Endodermal cell (in vitro differentiated cells): Measurements from ENCODE around the gene GAL3ST3. TPM values are rescaled to one million over a fixed set of nuclear protein-coding genes. Genes with fewer than 3 reads are reported as not detected.

Source experiments
- DNase-seq: peaks from one replicate; pipeline ENCODE4 v3.0.0-alpha.2; 2017
- H3K27ac ChIP-seq: 2 replicates; pipeline ENCODE4 v1.5.1; 2013; ENCODE audit warnings: mild to moderate bottlenecking, low read depth, low read length, moderate library complexity
- H3K27me3 ChIP-seq: 2 replicates; pipeline ENCODE4 v1.6.1; 2013; ENCODE audit warnings: mild to moderate bottlenecking, low read length, moderate library complexity; ENCODE audit not compliant: insufficient read depth, control insufficient read depth, poor library complexity, severe bottlenecking
- H3K36me3 ChIP-seq: 2 replicates; pipeline ENCODE4 v1.7.0; 2013; ENCODE audit warnings: mild to moderate bottlenecking, low read length, moderate library complexity; ENCODE audit not compliant: control insufficient read depth, insufficient read depth
- H3K4me1 ChIP-seq: one replicate; pipeline ENCODE4 v1.7.0; 2013; ENCODE audit warnings: low read length; ENCODE audit not compliant: control insufficient read depth, insufficient read depth
- H3K4me3 ChIP-seq: 2 replicates; pipeline ENCODE4 v1.5.1; 2013; ENCODE audit warnings: mild to moderate bottlenecking, low read length, moderate library complexity
- H3K9ac ChIP-seq: 2 replicates; pipeline ENCODE4 v1.6.1; 2013; ENCODE audit warnings: mild to moderate bottlenecking, low read length, moderate library complexity; ENCODE audit not compliant: poor library complexity, severe bottlenecking; ENCODE audit errors: extremely low read depth
- H3K9me3 ChIP-seq: 2 replicates; pipeline ENCODE4 v1.6.1; 2013; ENCODE audit warnings: mild to moderate bottlenecking, low read length, moderate library complexity; ENCODE audit not compliant: control insufficient read depth
- H3K27ac Mint-ChIP-seq: 2 replicates; pipeline ENCODE4 v1.8.0; 2020; ENCODE audit warnings: mixed read lengths
- H3K27me3 Mint-ChIP-seq: 2 replicates; pipeline ENCODE4 v1.8.0; 2021; ENCODE audit warnings: mild to moderate bottlenecking, mixed read lengths; ENCODE audit not compliant: insufficient read depth
- H3K36me3 Mint-ChIP-seq: 2 replicates; pipeline ENCODE4 v1.8.0; 2020; ENCODE audit warnings: low read depth, mixed read lengths
- H3K4me1 Mint-ChIP-seq: 2 replicates; pipeline ENCODE4 v1.8.0; 2020; ENCODE audit warnings: mixed read lengths
- H3K4me3 Mint-ChIP-seq: 2 replicates; pipeline ENCODE4 v1.8.0; 2020; ENCODE audit warnings: mild to moderate bottlenecking, moderate library complexity, mixed read lengths
- H3K9me3 Mint-ChIP-seq: 2 replicates; pipeline ENCODE4 v1.8.0; 2020; ENCODE audit warnings: mild to moderate bottlenecking, mixed read lengths
- WGBS, 2 experiments: methylation state at CpG; one replicate each; pipeline versions ENCODE4 v1.1.5 to v1.1.7; 2013; ENCODE audit warnings: missing lambda C conversion rate in 2 of 2, mixed read lengths in 1 of 2; ENCODE audit not compliant: insufficient coverage in 1 of 2, insufficient read length in 1 of 2; 5-methylcytosine and 5-hydroxymethylcytosine counted together
- total RNA-seq, 2 donors: library from RNA; stranded (reverse); fragmentation: NEBNext Ultra II Directional in 1 of 2; extraction: Animal tissue kit (Norgen Biotek cat#: 25700) in 1 of 2; gene quantifications; 2 replicates in 1 of 2; 3 replicates in 1 of 2; pipeline ENCODE4 v1.2.1, GENCODE V29; 2021
- TF ChIP-seq, protein P1 (sequence below): fragments of 200-600 bp; sonication (generic); conservative IDR thresholded peaks from 2 replicates; pipeline ENCODE4 v1.5.0; 2021; ENCODE audit warnings: antibody characterized with exemption, mild to moderate bottlenecking

GAL3ST3 gene
- total RNA-seq, 2 donors from 2014 or later = 7.4 to 11.2 TPM

DNA sequence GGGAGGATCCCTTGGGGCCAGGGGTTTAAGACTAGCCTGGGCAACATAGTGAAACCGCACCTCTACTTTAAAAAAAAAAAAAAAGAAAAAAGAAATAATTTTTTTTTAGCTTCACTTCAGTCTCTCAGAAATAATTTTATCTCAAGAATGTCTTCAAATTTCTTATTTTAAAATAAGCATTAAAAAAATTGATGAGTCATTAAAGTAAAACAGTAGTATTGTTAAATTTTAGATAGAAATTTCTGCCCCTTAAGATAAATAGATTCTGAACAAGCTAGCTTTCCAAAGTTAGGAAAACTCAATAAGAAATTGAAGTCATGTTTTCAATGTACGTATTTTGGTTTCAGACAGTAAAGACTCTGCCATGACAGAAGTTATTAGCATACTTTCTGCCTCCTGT lies 13.4 kb upstream of the GAL3ST3 start:
- H3K27ac ChIP-seq = no peak overlapping the region
- no peak overlapping the region for H3K27ac Mint-ChIP-seq
- H3K27me3 ChIP-seq = no peaks in the 10 kb centered on the region
- peaks cover 1% of the 10 kb centered on the region for H3K9me3 Mint-ChIP-seq
- WGBS, 2 experiments = 95 to 100% methylated on average over 1 of the region's 2 CpGs
- H3K4me3 Mint-ChIP-seq = no peak overlapping the region
- no peak overlapping the region for H3K9ac ChIP-seq
- H3K4me3 ChIP-seq = no peak overlapping the region
- DNase-seq = no peak
- no peaks in the 10 kb centered on the region for H3K4me1 Mint-ChIP-seq
- peaks cover 24% of the 10 kb centered on the region for H3K9me3 ChIP-seq
- TF ChIP-seq, protein P1, sequence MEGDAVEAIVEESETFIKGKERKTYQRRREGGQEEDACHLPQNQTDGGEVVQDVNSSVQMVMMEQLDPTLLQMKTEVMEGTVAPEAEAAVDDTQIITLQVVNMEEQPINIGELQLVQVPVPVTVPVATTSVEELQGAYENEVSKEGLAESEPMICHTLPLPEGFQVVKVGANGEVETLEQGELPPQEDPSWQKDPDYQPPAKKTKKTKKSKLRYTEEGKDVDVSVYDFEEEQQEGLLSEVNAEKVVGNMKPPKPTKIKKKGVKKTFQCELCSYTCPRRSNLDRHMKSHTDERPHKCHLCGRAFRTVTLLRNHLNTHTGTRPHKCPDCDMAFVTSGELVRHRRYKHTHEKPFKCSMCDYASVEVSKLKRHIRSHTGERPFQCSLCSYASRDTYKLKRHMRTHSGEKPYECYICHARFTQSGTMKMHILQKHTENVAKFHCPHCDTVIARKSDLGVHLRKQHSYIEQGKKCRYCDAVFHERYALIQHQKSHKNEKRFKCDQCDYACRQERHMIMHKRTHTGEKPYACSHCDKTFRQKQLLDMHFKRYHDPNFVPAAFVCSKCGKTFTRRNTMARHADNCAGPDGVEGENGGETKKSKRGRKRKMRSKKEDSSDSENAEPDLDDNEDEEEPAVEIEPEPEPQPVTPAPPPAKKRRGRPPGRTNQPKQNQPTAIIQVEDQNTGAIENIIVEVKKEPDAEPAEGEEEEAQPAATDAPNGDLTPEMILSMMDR = no peak
- peaks cover 97% of the 10 kb centered on the region for H3K36me3 ChIP-seq
- no peaks in the 10 kb centered on the region for H3K27me3 Mint-ChIP-seq
- peaks cover 87% of the 10 kb centered on the region for H3K36me3 Mint-ChIP-seq
- no peaks in the 10 kb centered on the region for H3K4me1 ChIP-seq

DNA sequence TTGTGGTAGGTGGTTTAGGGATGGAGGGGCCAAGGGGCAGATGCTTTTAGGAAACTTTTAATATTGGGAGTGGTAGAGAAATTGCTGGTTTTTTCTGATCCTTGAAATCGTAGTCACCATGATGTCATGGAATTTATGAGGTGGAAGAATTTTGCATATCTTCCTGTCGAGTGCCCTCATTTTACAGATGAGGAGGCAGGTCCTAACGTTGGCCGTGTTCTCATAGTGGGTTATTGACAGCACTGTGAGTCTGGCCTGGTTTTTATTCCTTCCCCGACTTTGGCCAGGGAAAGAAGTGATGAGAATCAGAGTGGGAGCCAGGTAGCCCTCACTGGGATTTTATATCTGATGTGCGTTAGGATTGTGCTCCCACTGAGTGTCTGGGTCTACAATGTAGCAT lies 12.3 kb upstream of the GAL3ST3 start:
- peaks cover 24% of the 10 kb centered on the region for H3K9me3 ChIP-seq
- no peaks in the 10 kb centered on the region for H3K27me3 Mint-ChIP-seq
- WGBS, 2 experiments = 97 to 99% methylated on average over 6 of the region's 6 CpGs
- no peak overlapping the region for H3K27ac Mint-ChIP-seq
- H3K4me3 Mint-ChIP-seq = no peak overlapping the region
- TF ChIP-seq, protein P1 = no peak
- no peaks in the 10 kb centered on the region for H3K27me3 ChIP-seq
- no peak overlapping the region for H3K9ac ChIP-seq
- peaks cover 87% of the 10 kb centered on the region for H3K36me3 Mint-ChIP-seq
- no peaks in the 10 kb centered on the region for H3K4me1 ChIP-seq
- no peak overlapping the region for H3K4me3 ChIP-seq
- H3K9me3 Mint-ChIP-seq = peaks cover 1% of the 10 kb centered on the region
- H3K27ac ChIP-seq = no peak overlapping the region
- H3K36me3 ChIP-seq = peaks cover 97% of the 10 kb centered on the region
- no peaks in the 10 kb centered on the region for H3K4me1 Mint-ChIP-seq
- DNase-seq = no peak

DNA sequence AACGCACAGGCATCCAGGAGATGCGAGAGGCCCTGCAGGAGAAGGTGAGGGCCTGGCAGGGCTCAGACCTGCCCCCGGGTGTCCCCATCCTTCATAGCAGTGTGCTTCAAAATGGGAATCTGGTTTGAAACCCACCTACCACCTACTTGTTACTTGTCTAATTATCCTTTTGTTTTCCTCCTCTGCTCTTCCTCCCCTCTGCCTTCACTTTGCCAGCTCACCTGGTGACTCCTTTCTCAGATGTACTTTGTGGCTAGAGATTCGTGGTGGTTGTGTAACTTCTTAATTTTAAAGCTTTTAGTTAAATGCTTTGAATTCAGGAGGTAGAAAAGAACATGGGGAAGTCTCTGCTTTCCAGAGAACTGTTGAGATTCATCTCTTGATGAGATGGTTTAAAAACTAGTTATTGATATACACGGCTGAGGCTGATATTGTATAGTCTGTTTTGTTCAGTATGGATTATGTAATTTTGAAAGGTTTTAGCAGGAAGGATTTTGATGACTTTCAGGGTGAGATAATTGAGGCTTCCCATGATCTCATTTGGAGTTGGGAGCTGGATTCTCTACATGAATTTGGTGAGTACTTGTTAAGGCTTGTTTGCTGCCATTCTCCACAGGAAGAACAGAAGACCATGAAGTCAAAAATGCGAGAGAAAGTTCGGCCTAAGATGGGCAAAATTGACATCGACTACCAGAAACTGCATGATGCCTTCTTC lies 11.2 kb upstream of the GAL3ST3 start:
- H3K9me3 Mint-ChIP-seq = peaks cover 1% of the 10 kb centered on the region
- Histone ChIP-seq H3K4me3 (no peak overlapping the region), H3K36me3 (peaks cover 96% of the 10 kb centered on the region), H3K27me3 (no peaks in the 10 kb centered on the region), H3K9me3 (peaks cover 21% of the 10 kb centered on the region), H3K4me1 (no peaks in the 10 kb centered on the region), H3K27ac (no peak overlapping the region), H3K9ac (no peak overlapping the region)
- TF ChIP-seq, protein P1 = no peak
- WGBS, 2 experiments = 84 to 86% methylated on average over 7 to 8 of the region's 8 CpGs
- no peak overlapping the region for H3K4me3 Mint-ChIP-seq
- no peak for DNase-seq
- no peak overlapping the region for H3K27ac Mint-ChIP-seq
- peaks cover 88% of the 10 kb centered on the region for H3K36me3 Mint-ChIP-seq
- H3K4me1 Mint-ChIP-seq = no peaks in the 10 kb centered on the region
- H3K27me3 Mint-ChIP-seq = no peaks in the 10 kb centered on the region
